Measurements from ENCODE around the gene CEMP1.
"Not testable (repeated sequence)": the region's sequence is repeated elsewhere in the genome, so short reads cannot be mapped to it uniquely, and the experiment has no call there.

CEMP1 gene, protein sequence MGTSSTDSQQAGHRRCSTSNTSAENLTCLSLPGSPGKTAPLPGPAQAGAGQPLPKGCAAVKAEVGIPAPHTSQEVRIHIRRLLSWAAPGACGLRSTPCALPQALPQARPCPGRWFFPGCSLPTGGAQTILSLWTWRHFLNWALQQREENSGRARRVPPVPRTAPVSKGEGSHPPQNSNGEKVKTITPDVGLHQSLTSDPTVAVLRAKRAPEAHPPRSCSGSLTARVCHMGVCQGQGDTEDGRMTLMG

GRCh38 chr16:2531371-2531695 lies at the start of gene CEMP1:
CEMP1 (minus strand) TSS chr16:2531408; CDS start chr16:2531073, 335 bp downstream.
- no peak for DNase-seq (ENCODE audit: low read depth in 2 of 2, low spot score in 1 of 2)

GRCh38 chr16:2580818-2581217 lies 49.6 kb upstream of the CEMP1 start:
- DNase-seq (ENCODE audit: low read depth in 2 of 2, low spot score in 1 of 2), result not testable (repeated sequence)

DNA sequence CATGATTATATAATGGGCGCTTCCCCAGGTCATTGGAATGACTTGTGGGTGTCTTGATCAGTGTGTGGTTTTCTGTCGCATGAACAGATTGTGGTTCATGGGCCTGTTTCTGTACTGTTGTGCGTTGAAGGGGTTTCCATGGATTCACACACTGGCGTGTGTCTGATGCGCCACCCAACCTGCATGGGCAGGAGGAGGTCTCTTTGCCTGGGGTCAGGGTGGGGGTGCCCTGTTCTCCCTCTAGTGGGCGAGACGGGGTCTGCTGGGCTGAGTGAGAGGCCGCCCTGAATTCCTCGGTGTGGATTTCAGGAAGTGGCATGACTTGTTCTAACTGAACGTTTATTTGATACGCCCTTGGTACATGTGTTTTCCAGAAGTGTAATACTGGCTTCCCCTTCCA lies 48.9 kb upstream of the CEMP1 start:
- not testable (repeated sequence) for DNase-seq (ENCODE audit: low read depth in 2 of 2, low spot score in 1 of 2)

- not testable (repeated sequence) for DNase-seq (ENCODE audit: low read depth in 2 of 2, low spot score in 1 of 2)
These were observed 47.7 kb upstream of the CEMP1 start for GRCh38 chr16:2578905-2579304.

DNA sequence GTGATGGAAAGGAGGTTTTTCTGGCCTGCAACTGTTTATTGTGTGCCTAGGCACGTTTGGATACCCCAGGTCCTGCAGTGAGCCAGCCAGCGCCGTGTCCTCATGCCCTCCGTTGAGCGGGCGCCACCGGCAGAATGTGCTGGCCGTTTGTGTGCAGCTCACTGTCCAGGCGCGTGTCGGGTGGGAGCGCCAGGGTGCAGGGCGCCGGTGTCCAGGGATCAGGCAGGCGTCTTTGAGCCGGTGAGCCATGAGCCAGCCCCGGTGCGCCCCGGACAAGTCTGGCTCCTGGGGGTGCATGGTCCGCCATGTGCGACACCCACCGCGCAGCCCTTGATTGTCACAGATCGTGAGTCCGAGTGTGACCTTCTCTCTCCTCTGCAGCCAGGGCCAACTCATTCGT lies 45.8 kb upstream of the CEMP1 start:
- DNase-seq (ENCODE audit: low read depth in 2 of 2, low spot score in 1 of 2), result not testable (repeated sequence)

DNA sequence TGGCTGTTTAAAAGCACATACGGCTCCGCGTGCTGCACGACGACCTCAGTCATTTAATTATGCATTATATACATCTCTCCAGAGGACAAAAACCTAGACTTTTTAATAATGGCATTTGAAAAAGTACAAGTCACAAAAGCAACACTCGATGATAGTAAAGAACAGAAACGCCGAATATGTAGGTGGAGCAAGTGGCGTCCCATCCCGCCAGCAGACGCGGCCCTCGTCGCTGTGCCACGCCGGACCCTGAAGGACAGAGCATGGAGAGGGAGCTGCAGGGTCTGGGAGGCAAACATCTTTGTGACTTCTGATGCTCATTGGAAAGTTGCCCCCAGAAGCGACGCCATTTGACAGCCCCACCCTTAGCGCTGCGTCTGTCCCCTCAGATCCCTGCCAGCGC lies 44.6 kb upstream of the CEMP1 start:
- not testable (repeated sequence) for DNase-seq (ENCODE audit: low read depth in 2 of 2, low spot score in 1 of 2)

GRCh38 chr16:2572704-2573103 lies 41.5 kb upstream of the CEMP1 start:
- not testable (repeated sequence) for DNase-seq (ENCODE audit: low read depth in 2 of 2, low spot score in 1 of 2)

DNA sequence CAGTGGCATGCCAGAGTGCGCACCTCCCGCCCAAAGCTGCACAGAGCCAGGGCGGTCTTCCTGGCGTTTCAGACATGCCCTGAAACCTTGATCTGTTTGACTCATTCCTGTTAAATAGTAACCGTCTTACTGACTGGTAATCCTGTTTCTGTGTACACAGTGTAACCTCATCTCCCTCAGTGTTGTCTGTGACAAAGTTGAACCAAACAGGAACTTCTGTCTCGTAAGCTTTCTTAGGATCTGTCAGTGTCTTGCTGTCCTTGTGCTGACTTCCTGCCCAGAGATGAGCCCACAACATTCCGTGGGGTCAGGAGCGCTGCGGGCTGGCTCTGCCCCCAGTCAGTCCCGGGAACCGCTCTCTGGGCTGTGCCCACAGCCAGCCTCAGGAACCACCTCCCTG lies 37.4 kb upstream of the CEMP1 start:
- not testable (repeated sequence) for DNase-seq (ENCODE audit: low read depth in 2 of 2, low spot score in 1 of 2)

DNA sequence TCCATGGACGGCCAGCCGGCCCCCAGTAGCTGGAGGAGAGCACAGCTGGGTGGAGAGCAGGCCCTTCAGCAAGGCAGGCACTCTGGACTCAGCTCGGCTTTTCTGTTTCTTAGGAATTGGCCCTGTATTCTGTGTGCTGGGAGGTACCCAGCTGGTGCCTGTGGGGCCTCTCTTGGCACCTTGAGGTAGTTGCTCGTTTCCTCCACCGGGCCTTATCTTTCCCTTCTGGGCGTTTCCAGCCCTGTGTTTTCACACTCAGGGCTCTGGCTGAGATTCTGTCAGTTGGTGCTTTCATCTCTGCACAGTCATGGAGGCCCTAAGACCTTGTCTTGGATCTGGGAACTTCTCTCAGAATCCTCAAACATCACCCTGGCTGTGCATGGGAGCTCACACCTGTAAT lies 36.3 kb upstream of the CEMP1 start:
- DNase-seq (ENCODE audit: low read depth in 2 of 2, low spot score in 1 of 2), result not testable (repeated sequence)

DNA sequence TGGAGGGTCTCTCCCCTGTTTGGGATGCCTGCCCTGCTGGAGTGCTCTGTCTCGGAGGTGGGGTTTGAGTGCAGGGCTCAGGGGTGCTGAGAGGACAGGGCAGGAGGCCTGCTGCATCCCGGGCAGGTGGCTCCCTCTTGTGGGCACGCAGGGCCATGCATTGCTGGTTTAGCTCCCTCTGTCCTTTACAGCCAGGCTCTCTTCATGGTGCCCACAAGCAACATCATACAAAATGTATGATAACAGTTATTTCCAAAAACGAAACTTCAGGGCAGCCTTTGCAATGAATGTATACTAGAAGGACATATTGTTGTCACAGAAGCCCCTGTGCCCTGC lies 29.6 kb upstream of the CEMP1 start:
- peak; percentile 28 to 30 for DNase-seq (ENCODE audit: low read depth in 2 of 2, low spot score in 1 of 2)

DNA sequence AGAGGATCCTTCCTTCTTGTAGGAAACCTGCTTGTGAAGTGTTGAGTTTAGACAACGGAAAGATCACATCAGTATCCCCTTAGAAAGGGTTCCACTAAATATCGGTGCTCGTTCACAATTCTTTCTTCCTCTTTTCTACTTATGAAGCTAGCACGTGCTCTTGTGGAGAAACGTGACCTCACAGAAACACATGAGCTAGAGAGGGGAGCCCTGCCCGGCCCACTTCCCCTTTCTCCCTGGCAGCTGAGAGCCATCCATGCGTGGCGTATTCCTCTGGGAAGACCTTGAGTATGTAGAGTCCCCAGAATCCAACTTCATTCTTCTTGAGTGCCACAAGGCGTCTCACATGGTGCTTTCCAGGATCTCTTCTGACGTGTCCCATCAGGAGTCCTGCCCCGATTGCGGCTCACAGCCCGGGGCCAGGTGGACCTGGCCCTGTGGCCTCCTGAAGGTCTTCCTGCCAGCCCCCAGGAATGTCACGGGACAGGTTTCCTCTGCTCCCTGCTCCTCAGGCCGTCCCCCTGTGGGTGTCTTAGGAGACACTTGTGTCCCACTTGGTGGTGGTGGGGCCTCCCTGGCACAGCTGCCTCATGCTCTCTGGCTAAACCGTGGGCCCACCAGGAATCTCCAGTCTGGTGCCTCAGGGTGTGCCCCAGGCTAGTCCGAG lies 29.1 kb upstream of the CEMP1 start:
- not testable (repeated sequence) for DNase-seq (ENCODE audit: low read depth in 2 of 2, low spot score in 1 of 2)

DNA sequence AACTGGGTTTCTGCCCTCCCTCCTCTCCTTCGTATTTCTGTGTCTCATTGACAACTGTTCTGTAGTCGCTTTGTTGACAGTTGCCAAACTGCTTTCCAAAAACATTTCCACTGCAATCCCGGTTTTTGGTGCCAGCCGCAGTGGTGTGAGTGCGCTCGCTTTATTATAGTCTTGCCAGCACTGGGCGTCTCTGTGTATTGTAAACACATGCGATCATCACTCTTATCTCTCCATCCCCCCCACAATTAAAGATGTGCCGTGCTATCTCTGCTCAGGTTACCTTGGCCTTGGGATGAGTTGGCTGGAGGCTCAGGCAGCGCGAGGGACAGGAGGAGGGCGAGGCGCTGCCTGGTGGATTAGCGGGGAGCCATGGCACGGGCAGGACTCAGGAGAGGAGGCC lies 25.9 kb upstream of the CEMP1 start:
- not testable (repeated sequence) for DNase-seq (ENCODE audit: low read depth in 2 of 2, low spot score in 1 of 2)

DNA sequence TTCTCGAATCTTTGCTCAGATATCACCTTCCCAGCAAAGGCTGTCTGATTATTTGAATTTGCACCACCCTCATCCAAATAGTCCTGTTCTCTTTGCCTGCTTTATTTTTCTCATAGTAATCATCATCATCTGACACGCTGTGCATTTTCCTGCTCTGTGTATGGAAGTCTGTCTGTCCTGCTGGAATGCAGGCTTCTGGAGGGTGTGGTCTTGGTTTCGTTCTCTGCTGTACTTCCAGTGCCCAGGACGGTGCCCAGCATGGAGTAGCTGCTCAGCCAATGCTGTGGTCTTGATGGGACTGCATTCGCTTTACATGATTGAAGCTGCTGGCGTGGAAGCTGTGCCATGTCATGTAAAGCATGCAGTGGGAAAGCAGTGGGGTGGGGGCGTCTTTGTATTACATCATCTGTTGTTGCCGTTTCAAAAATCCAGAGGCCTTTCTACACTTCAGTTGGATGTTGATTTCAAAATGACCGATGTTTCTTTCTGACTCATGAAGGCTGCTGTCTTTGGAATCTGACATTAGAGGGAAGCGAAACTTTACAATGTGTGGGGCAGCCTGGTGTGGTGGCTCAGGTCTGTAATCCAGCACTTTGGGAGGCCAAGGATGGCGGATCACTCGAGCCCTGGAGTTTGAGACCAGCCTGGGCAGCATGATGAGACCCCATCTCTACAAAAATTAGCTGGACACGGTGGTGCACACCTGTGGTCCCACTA lies 23.7 kb upstream of the CEMP1 start:
- not testable (repeated sequence) for DNase-seq (ENCODE audit: low read depth in 2 of 2, low spot score in 1 of 2)

- not testable (repeated sequence) for DNase-seq (ENCODE audit: low read depth in 2 of 2, low spot score in 1 of 2)
These were observed 20.2 kb upstream of the CEMP1 start for GRCh38 chr16:2551420-2551889.

DNA sequence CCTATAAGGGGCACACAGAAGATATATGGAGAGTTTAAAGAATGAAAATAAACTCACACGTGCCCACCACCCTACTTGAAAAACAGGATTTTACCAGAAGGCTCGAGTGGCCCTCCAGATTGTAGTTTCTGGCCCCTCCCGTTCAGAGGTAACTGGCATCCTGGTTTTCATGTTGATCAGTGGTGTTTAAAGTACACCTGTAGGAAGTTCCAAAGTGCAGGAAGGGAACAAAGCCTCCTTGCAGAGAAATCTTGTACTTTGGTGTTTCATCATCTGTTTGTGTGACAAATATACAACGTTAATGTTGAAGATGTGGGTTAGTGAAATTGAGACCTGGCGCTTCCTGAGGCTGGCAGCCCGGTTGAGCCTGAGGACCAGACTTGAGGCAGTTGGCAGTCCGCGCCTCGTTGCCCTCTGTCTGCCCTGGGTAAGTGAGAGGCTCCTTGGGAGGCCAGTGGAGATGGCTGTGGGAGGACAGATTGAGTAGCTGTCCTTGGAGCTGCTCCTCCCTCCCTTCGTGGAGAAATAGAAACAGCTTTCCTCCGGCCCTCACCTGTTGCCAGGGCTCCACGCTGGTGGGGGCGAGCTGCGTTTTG lies 19.2 kb upstream of the CEMP1 start:
- not testable (repeated sequence) for DNase-seq (ENCODE audit: low read depth in 2 of 2, low spot score in 1 of 2)

DNA sequence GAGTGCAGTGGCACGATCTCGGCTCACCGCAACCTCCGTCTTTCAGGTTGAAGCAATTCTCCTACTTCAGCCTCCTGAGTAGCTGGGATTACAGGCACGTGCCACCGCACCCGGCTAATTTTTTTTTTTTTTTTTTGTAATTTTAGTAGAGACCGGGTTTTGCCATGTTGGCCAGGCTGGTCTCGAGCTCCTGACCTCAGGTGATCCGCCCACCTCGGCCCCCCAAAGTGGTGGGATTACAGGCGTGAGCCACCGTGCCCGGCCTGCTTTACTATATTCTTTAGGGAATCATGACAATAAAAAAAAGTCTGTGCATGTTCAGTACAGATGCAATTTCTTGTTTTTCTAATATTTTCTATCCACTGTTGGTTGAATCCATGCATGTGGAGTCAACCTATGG lies 12.6 kb upstream of the CEMP1 start:
- not testable (repeated sequence) for DNase-seq (ENCODE audit: low read depth in 2 of 2, low spot score in 1 of 2)

DNA sequence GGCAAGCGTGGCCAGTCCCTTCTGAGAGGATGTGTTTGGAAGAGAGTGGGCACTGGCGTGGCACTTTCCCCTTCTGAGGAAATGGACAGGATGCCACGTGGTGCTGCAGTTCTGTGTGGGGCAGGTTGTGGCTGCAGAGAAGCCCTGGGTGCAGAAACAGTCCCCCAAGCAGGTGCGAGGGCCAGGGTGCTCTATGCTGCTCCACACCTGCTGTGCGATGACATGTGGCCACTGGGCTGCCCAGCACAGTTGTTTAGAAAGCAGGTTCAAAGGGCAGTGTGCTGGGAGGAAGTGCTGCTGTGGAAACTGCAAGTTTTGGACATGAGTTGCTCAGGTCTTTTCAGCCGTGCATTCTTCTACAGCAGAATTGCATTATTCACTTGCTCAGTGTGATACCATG lies 10.2 kb upstream of the CEMP1 start:
- not testable (repeated sequence) for DNase-seq (ENCODE audit: low read depth in 2 of 2, low spot score in 1 of 2)

GRCh38 chr16:2540912-2541311 lies 9.7 kb upstream of the CEMP1 start:
- DNase-seq (ENCODE audit: low read depth in 2 of 2, low spot score in 1 of 2), result not testable (repeated sequence)

DNA sequence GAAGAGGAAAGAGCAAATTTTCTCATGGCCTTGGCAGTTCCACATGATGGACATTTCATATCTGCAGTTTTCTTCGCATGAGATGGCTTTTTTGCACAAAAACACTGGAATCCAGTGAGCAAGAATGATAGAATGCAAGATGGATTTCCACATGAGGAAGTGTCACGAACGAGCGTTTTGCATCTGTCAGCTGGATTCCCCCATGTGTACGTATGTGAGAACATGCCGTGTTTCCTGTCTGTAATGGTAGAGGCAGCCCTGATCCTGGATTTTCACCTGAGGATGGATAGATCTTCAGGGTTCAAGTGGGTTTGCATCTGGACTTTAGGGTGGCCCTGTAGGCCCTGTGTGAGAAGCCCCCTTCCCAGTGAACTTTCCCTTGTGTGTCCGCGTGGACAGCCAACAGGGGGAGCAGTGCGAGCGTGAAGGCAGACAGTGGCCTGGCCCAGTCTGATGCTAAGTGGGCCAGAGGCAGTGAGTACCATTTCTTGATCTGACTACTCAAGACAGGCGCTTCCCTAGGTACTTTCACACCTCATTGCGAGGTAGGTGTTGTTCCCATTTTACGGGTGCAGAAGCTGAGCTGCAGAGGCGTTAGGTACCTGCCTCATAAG lies 8.7 kb upstream of the CEMP1 start:
- DNase-seq (ENCODE audit: low read depth in 2 of 2, low spot score in 1 of 2), result not testable (repeated sequence)

DNA sequence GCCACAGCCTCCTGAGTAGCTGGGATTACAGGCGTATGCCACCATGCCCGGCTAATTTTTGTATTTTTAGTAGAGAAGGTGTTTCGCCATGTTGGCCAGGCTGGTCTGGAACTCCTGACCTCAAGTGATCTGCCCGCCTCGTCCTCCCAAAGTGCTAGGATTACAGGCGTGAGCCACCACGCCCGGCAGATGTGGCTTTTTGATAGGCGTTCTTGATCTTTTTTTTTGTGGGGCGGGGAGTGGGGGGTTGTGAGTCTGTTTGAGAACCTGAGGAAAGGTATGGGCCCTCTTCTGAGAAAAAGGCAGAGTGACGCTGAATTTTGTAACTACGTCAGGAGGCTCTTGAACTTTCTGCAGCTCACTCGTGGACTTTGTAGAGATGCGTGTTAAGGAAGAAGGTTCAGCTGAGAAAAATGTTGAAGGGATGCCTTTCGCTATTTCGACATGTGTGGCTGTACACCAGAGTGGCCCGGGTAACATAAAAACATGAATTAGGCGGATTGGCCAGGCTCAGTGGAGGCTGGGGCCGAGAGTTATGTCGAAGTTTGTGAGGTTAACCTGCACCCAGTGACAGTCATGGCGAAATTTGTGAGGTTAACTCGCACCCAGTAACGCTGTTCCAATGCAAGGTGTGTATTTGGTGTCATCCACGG lies 8.1 kb upstream of the CEMP1 start:
- not testable (repeated sequence) for DNase-seq (ENCODE audit: low read depth in 2 of 2, low spot score in 1 of 2)

Measured in stimulated activated CD8-positive, alpha-beta memory T cell treated with anti-CD3 and anti-CD28 coated beads, Interleukin-4, amount 100 ng/mL, for 4 hours (primary cell).